Left colon (tissue), 2 donors: Measurements from ENCODE around the gene KLLN. TPM values are rescaled to one million over a fixed set of nuclear protein-coding genes. Genes with fewer than 3 reads are reported as not detected.
"Not testable (repeated sequence)": the region's sequence is repeated elsewhere in the genome, so short reads cannot be mapped to it uniquely, and the experiment has no call there.

ENCODE experiments used
- ATAC-seq: fragments of 200-7000 bp; cut with Tn5 transposase; one replicate; pipeline ENCODE4 v1.9.1; 2020; ENCODE audit warnings: mild to moderate bottlenecking, moderate library complexity
- DNase-seq, 2 donors: peaks; one replicate each; pipeline ENCODE4 v3.0.0-alpha.2; 2020
- intact Hi-C, 2 donors: fragments of 100-400 bp; cut with DNase I in 1 of 2; cut with micrococcal nuclease in 1 of 2; formaldehyde crosslinking; loops; one replicate each; pipeline versions ENCODE4 v1.11.2 to v1.14.0; 2022; cut with DNase I, micrococcal nuclease
- total RNA-seq, 2 donors: library from RNA; stranded (reverse); fragmentation: NEBNext Ultra II Directional; extraction: Animal tissue kit (Norgen Biotek cat#: 25700); gene quantifications; one replicate each; pipeline ENCODE4 v1.2.1, GENCODE V29; 2021
- donor health status: DM: no; HTN: no; CAD: no.
- donor health status: DM: yes; HTN: yes; CAD: no.

The KLLN gene
- total RNA-seq, 2 donors from 2014 or later, result 1.3 to 1.4 TPM

DNA sequence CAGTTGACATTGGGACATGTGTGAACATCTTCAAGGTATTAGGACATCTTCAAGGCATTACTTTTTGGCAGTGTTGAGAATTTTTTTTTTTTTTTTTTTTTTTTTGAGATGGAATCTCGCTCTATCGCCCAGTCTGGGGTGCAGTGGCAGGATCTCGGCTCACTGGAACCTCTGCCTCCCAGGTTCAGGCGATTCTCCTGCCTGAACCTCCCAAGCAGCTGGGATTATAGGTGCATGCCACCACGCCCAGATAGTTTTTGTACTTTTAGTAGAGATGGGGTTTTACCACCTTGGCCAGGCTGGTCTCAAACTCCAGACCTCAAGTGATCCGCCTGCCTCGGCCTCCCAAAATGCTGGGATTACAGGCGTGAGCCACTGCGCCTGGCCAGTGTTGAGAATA is 5.8 kb upstream of the KLLN start:
- DNase-seq, ATAC-seq, intact Hi-C loops: not testable (repeated sequence)

DNA sequence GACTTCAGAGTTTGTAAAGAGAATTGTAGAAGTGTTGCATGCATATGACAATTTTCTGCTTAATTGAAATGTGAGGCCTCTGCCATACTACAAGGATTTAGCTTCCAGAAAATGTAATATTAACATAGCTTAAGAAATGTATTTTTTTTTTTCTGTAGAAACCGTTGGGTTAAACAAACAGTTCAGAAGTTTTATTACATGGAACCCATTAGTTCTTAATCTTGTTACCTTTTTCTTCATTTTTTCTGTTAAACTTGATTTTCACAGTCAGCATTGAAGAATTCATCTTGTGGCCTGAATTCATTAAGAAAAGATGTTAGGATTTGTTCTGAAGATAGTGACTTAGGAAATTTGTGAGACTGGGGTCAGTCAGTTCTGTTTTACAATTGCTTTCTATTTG is 4.9 kb upstream of the KLLN start:
- no peak for ATAC-seq
- no peak for DNase-seq
- intact Hi-C loops, result no loop called here

DNA sequence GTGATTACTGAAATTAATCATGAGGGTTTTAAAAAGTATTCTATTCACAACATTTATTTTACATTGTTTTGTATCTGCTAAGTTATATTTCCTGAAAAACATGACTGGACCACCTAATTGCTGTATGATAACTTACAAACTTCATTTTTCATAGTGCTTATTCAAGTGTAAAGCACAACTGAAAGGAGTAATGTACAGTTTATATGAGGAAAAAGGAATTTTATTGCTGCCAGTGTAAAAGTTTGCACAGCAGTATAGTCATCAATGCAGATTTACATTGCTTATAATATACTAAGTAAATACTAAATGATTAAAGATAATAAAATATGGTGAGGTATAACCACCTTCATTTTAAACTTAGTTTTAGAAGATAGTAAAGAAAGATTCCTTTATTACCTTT is 4.1 kb upstream of the KLLN start:
- ATAC-seq (no peak), DNase-seq (no peak)
- intact Hi-C loops, result no loop called here

DNA sequence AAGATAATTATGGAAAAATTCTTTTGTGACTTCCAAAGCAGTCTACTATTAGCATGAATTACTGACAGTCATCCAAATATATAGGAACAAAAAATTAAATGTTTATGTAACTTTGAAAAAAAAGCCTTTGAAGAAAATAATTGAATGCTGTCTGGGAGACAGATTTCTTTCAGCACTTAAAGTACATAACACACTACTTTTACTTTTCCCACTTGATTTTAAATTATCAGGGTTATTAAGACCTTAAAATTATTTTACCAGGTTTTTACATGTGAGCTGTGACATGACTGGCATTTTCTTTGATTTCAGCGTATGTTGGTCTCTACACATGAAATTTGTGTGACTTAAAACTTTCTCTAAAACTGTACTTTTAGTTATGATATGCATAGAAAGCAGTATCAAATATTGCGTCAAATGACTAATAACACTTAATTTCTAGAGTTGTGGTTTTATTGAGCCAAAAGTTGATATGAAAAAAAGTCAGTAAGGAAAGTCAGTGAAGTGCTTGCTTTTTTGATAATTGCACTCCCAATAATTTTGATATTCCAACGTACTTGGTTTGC is 3.2 kb upstream of the KLLN start:
- intact Hi-C loops, result no loop called here
- ATAC-seq (no peak), DNase-seq (no peak)

DNA sequence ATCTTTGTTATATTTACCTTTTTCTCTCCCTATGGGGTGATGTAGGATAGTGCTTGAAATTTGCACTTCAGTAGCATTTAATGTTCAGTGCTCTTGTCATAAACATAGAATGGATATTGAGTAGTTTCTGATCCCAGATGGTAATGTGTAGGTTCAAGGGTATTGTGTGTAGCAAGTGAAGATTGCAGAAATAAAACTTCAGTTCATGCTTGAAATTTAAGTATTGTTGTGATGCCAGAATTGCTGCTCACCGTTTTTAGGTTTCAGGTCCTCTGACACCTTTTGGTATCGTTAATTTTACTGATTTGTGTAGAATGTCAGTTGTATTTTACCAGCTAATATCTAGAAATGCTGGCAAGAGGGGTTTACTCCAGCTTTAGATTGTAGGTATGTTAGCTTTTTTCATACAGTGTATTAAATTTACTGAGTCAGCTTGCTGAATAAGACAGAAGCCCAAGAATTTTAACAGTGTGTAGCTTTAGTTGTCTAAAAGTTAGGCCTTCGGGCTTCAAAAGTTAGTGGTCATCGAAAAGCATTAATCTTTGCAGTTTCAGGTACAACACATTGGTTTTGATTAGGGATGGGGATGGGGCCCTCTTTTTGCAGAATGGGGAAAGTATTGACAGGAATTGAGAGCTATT is 2.0 kb upstream of the KLLN start:
- ATAC-seq (no peak), DNase-seq (no peak)
- intact Hi-C loops, result no loop called here

DNA sequence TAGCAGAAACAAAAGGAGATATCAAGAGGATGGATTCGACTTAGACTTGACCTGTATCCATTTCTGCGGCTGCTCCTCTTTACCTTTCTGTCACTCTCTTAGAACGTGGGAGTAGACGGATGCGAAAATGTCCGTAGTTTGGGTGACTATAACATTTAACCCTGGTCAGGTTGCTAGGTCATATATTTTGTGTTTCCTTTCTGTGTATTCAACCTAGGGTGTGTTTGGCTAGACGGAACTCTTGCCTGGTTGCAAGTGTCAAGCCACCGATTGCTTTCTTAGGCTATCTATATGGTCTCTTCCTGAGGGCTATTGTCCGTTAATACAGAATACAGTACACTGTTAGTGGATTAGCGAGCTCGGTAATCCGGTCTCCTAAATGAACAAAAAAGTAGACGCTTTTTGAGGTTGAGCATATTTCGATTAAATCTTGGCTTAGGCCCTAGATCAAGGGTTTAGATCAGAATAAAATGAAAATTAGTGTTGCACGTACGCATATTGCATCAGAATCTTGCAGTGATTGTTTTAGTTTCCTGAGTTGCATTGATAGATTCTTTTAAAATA is 1.2 kb upstream of the KLLN start:
- DNase-seq, result no peak
- ATAC-seq, result peak; percentile 1
- intact Hi-C loops, result loop anchor here in 1 of 2 donors (5.0 kb wide), 1 partner anchor 47 kb away; the partner anchor contains the start of gene ATAD1

DNA sequence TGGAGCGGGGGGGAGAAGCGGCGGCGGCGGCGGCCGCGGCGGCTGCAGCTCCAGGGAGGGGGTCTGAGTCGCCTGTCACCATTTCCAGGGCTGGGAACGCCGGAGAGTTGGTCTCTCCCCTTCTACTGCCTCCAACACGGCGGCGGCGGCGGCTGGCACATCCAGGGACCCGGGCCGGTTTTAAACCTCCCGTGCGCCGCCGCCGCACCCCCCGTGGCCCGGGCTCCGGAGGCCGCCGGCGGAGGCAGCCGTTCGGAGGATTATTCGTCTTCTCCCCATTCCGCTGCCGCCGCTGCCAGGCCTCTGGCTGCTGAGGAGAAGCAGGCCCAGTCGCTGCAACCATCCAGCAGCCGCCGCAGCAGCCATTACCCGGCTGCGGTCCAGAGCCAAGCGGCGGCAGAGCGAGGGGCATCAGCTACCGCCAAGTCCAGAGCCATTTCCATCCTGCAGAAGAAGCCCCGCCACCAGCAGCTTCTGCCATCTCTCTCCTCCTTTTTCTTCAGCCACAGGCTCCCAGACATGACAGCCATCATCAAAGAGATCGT is 690 bp upstream of the KLLN start:
- intact Hi-C loops, result loop anchor here in 1 of 2 donors (5.0 kb wide), 1 partner anchor 47 kb away; the partner anchor contains the start of gene ATAD1
- ATAC-seq, result not testable (repeated sequence)
- DNase-seq, result peak in 1 of 2 donors; percentile 54

DNA sequence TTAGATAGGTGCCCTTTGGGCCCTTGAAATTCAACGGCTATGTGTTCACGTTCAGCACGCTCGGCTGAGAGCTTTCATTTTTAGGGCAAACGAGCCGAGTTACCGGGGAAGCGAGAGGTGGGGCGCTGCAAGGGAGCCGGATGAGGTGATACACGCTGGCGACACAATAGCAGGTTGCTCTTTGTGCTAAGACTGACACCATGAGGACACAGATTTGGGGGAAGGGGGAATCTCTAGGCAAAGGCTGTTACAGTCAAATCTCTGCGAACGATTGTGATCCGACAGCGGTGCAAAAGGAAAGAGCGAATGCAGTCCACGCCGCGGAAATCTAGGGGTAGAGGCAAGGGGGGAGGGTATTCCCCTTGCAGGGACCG is 667 bp downstream of the KLLN start:
- DNase-seq (no peak), ATAC-seq (peak; percentile 18)
- intact Hi-C loops, result loop anchor here in 1 of 2 donors (5.0 kb wide), 1 partner anchor 45 kb away; the partner anchor contains the start of gene ATAD1

DNA sequence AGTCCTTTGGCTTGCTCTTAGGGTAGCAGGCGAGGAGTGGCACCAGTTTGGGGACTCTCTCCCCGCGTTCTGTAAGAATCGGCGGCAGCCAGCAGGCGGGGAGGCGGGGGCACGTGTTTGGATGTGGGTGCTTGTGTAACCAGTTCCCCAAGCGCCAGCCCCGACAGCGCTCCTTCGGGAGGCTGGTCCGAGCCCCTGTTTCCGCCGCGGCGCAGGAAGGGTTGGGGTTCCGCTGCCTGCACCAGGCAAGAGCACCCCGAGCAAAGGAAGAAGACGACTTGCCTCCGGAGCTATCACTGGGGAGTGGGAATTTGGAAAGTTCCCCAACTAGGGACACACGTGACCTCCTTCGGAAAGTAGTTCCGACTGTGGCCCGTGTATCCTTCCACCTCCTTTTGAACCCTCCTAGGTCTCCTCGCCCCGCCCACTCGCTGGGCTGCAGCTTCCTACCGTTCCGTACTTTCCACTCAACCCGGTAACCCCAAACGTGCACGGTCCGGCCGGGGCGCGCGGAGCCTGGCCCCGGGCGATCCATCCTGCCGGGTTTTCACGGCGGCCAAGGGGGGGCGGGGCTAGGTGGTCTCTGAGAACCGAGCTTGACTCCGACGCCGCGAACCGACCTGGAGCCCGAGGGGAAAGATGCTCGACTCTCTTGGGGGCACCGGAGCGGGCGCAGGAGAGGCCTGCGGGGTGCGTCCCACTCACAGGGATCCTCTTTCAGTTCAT is 1.2 kb downstream of the KLLN start:
- peak; percentile 98 to 99 for DNase-seq
- peak; percentile 76 for ATAC-seq
- intact Hi-C loops, result loop anchor here in 1 of 2 donors (5.0 kb wide), 1 partner anchor 45 kb away; the partner anchor contains the start of gene ATAD1

DNA sequence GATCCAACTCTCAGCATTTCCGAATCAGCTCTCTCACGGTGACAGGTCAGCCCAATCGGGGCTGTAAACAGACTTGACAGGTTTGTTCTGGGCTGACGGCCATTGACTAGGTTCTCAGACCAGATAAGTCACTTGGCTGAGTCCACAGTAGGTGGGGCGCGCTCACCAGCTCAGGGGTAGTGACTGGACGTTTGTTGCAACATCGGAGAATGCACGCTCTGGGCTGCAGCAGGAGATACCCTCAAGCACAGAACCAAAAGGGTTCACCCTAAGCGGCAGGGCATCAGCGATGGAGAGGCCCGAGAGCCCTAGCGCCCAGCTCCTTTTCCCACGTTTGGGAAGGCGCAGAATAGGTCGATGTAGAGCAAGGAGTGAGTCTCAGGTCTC is 1.8 kb downstream of the KLLN start:
- intact Hi-C loops, result loop anchor here in 1 of 2 donors (5.0 kb wide), 1 partner anchor 44 kb away; the partner anchor contains the start of gene ATAD1
- ATAC-seq (peak; percentile 33), DNase-seq (peak; percentile 76 to 85)

DNA sequence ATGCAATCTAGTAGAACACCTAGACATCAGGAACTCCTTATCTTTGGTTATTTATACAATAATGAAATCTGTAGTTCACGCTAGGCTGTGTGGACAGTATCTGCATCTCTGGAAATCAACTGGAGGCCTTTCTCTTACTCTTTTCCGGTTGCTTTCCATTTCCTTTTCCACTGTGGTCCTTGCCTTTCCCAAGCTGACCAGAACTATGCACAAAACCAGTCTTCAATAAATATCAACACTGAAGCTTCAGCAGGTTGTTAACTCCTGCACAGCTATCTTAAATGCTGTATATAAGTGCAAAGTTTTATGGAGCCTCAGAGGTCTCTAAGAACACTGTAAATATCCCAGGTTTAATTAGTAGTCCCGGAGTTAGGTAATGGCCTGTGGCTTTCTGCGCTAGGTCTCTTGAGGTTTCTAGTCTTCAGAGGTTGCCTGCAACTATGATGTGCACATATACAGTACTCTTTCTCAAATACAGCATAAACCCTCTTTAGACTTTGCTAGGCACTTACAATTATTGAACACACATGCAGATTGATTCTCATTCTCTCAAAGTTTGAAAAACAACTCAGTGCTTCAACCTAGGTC is 2.4 kb downstream of the KLLN start:
- intact Hi-C loops, result loop anchor here in 1 of 2 donors (5.0 kb wide), 1 partner anchor 44 kb away; the partner anchor contains the start of gene ATAD1
- ATAC-seq (no peak), DNase-seq (no peak)

DNA sequence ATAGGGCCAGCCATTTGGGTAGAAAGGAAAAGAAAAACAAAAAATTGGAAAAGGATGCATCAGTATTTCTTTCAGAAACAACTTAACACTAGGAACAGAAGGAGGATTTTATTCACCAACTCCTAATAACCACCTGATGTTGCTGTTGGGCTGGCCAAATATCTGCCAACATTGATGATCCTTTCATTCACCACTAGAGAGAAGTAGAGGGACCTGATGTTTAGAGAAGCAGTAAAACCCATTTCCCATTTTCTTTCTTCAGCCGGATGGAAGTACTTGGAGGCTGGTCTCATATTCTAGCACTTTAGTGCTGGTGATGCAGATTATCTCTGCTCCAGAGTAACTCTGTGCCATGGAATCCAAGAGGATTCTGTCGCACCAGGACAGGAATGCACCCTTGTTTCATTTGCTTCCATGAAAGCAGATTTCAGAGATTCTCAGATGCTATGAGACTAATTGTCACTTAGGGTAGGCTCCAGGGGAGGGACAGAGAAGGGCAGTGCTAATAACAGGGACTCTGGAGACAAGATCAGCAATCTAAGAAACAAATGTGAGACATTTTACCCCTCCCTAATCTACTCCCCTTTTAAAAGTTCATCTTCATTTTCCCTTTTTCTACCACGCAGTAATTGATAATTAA is 3.1 kb downstream of the KLLN start:
- intact Hi-C loops, result loop anchor here in 1 of 2 donors (5.0 kb wide), 1 partner anchor 43 kb away; the partner anchor contains the start of gene ATAD1
- ATAC-seq, result no peak
- no peak for DNase-seq

DNA sequence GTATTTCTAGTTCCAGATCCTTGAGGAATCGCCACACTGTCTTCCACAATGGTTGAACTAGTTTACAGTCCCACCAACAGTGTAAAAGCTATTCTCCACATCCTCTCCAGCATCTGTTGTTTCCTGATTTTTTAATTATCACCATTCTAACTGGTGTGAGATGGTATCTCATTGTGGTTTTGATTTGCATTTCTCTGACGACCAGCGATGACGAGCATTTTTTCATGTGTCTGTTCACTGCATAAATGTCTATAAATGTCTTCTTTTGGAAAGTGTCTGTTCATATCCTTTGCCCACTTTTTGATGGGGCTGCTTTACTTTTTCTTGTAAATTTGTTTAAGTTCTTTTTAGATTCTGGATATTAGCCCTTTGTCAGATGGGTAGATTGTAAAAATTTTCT is 7.7 kb downstream of the KLLN start:
- DNase-seq, ATAC-seq: not testable (repeated sequence)
- intact Hi-C loops, result loop anchor here in 1 of 2 donors (10.0 kb wide), 1 partner anchor 699 kb away; no protein-coding TSS in a partner anchor

DNA sequence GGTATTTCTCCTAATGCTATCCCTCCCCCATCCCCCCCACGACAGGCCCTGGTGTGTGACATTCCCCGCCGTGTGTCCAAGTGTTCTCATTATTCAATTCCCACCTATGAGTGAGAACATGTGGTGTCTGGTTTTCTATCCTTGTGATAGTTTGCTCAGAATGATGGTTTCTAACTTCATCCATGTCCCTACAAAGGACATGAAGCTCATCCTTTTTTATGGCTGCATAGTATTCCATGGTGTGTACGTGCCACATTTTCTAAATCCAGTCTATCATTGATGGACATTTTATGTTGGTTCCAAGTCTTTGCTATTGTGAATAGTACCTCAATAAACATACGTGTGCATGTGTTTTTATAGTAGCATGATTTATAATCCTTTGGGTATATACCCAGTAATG is 8.1 kb downstream of the KLLN start:
- intact Hi-C loops, result loop anchor here in 1 of 2 donors (10.0 kb wide), 1 partner anchor 700 kb away; no protein-coding TSS in a partner anchor
- DNase-seq, ATAC-seq: not testable (repeated sequence)

DNA sequence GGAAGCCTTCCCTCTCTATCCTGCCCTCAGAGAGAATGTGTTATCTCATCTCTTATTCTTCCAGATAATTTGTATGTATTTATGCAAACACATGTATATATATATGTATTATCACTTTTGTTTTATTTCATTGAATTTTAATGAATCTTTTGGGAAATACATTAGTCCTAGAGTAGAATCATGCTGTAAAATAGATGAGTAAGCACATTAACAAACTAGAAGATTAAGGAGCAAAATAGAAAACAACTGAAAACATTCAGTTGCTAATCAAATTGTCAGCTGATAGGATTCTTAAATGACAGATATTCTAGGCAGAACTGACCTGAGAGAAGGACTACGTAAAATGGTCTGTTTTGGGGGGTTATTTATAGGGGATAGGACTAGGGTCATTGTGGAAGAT is 11.2 kb downstream of the KLLN start:
- ATAC-seq, result no peak
- intact Hi-C loops, result loop anchor here in 1 of 2 donors (5.0 to 10.0 kb wide), 2 partner anchors 535 to 703 kb away; no protein-coding TSS in a partner anchor

DNA sequence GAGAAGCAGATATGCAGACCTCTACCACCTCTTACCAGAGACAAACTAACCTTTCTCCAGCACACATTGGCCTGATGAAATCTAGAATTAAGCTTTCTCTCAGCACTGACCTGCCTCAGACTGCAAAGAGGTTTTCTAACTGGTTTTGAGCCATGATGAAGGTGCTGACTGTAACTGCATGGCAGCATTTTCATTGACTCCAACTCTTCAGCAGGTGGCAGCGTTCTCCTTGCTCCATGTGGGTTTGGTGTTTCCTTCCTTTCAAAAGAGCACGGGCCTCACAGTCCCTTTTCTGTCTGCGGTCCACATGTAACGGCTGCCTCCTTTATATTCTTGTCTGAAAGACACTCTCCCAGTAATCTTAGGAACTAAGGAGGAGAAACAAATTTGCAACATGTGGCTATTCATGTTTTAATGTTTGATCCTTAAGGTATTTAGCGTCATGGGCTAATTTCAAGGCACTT is 12.6 kb downstream of the KLLN start:
- peak; percentile 42 to 58 for DNase-seq
- ATAC-seq, result peak; percentile 97
- intact Hi-C loops, result loop anchor here in 1 of 2 donors (5.0 to 10.0 kb wide), 2 partner anchors 537 to 704 kb away; no protein-coding TSS in a partner anchor

More for the DNA sequence above, 11.2 kb downstream of the KLLN start:
- no peak for DNase-seq

DNA sequence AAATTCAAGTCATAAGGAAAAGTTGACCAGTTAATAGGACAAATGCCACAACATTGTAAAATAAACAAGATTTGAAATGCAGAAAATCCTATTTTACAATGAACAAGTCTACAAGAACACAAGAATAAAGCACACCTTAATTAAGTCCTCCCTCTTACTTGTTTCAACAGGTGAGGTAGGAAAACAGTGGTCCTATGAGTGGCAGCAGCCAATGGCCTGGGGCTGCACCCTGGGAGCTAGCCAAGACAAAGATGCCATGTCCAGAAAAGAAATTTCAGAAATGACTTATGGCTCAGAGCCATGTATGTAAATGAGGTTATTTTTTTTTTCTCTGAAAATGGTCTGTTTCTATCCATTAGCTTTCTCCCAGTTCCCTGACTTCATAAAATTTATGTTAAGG is 14.3 kb downstream of the KLLN start:
- intact Hi-C loops, result no loop called here
- ATAC-seq, result no peak
- DNase-seq, result no peak

DNA sequence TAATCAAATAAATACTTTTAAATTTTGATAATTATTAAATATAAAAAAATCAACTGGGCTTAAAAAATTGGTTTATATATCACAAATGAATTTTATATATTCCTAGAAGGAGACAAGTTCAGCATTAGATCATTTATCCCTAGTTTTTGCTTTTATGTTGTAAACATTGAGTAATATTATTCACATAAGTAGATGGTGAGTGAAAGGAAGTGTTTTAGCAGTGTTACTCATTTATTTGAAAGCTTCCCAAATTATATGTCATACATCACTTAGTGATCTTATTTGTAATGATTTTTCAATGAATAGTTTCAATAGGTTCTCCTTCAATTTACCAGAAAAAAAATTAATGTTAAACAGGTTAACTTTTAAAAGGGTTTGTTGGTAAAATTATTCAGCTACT is 15.8 kb downstream of the KLLN start:
- intact Hi-C loops, result no loop called here
- ATAC-seq, result no peak
- DNase-seq, result no peak
